ENCODE measurements around the gene EVC2.

The EVC2 gene

GRCh38 chr4:5666741-5667140 is 41.6 kb downstream of the EVC2 start:
- DNase-seq, result no peak

GRCh38 chr4:5664778-5665177 is 43.6 kb downstream of the EVC2 start:
- no peak for DNase-seq

GRCh38 chr4:5662555-5662954 is 45.8 kb downstream of the EVC2 start:
- no peak for DNase-seq

- DNase-seq, result no peak
Observed at GRCh38 chr4:5661237-5661636, 47.1 kb downstream of the EVC2 start.

- no peak for DNase-seq
Observed at GRCh38 chr4:5660185-5660584, 48.2 kb downstream of the EVC2 start.

- DNase-seq, result no peak
Observed at GRCh38 chr4:5658974-5659373, 49.4 kb downstream of the EVC2 start.

- no peak for DNase-seq
Observed at GRCh38 chr4:5656415-5656814, 51.9 kb downstream of the EVC2 start.

GRCh38 chr4:5654791-5655190 is 53.6 kb downstream of the EVC2 start:
- DNase-seq, result no peak

- DNase-seq, result no peak
Observed at GRCh38 chr4:5651089-5651488, 57.3 kb downstream of the EVC2 start.

- DNase-seq, result no peak
Observed at GRCh38 chr4:5650040-5650439, 58.3 kb downstream of the EVC2 start.

GRCh38 chr4:5647351-5647750 is 61.0 kb downstream of the EVC2 start:
- DNase-seq, result no peak

- DNase-seq, result no peak
Observed at GRCh38 chr4:5640096-5640495, 68.3 kb downstream of the EVC2 start.

GRCh38 chr4:5639556-5639955 is 68.8 kb downstream of the EVC2 start:
- no peak for DNase-seq

- no peak for DNase-seq
Observed at GRCh38 chr4:5638976-5639375, 69.4 kb downstream of the EVC2 start.

GRCh38 chr4:5638316-5638715 is 70.0 kb downstream of the EVC2 start:
- DNase-seq, result no peak

- no peak for DNase-seq
Observed at GRCh38 chr4:5636766-5637670, 71.3 kb downstream of the EVC2 start.

GRCh38 chr4:5635826-5636195 is 72.5 kb downstream of the EVC2 start:
- DNase-seq, result no peak

GRCh38 chr4:5632571-5632970 is 75.8 kb downstream of the EVC2 start:
- DNase-seq, result no peak

GRCh38 chr4:5632066-5632440 is 76.3 kb downstream of the EVC2 start:
- DNase-seq, result no peak

- no peak for DNase-seq
Observed at GRCh38 chr4:5631352-5632065, 76.8 kb downstream of the EVC2 start.

GRCh38 chr4:5630762-5631161 is 77.6 kb downstream of the EVC2 start:
- no peak for DNase-seq

GRCh38 chr4:5629542-5629941 is 78.8 kb downstream of the EVC2 start:
- no peak for DNase-seq

GRCh38 chr4:5626913-5627312 is 81.4 kb downstream of the EVC2 start:
- no peak for DNase-seq

GRCh38 chr4:5622596-5622995 is 85.8 kb downstream of the EVC2 start:
- DNase-seq, result no peak

All from stimulated activated CD4-positive, alpha-beta T cell treated with anti-CD3 and anti-CD28 coated beads, Interleukin-4, amount 100 ng/mL, for 1 hour (primary cell).